KMS-11 (cell line): ENCODE results near the gene ZNF862.
A peak's percentile ranks its signal among the peaks of the same experiment; 100 is the strongest.

Experiments
- H2AFZ ChIP-seq: fragments of 200-600 bp; sonication (generic); 2 replicates; pipeline ENCODE4 v1.6.1; 2016; ENCODE audit warnings: antibody characterized with exemption, mixed run types, low read depth
- H3K27ac ChIP-seq: fragments of 200-600 bp; sonication (generic); 2 replicates; pipeline ENCODE4 v1.6.1; 2016; ENCODE audit warnings: mild to moderate bottlenecking, mixed run types
- H3K27me3 ChIP-seq: fragments of 200-600 bp; sonication (generic); 2 replicates; pipeline ENCODE4 v1.6.1; 2017; ENCODE audit warnings: mild to moderate bottlenecking, low read depth, mixed run types, moderate library complexity; ENCODE audit not compliant: insufficient read depth
- H3K36me3 ChIP-seq: fragments of 200-600 bp; sonication (generic); 2 replicates; pipeline ENCODE4 v1.6.1; 2017; ENCODE audit warnings: mild to moderate bottlenecking, mixed run types; ENCODE audit not compliant: insufficient read depth
- H3K4me1 ChIP-seq: fragments of 200-600 bp; sonication (generic); 2 replicates; pipeline ENCODE4 v1.6.1; 2016; ENCODE audit warnings: mild to moderate bottlenecking, low read depth, mixed run types; ENCODE audit not compliant: poor library complexity, severe bottlenecking
- H3K4me2 ChIP-seq: fragments of 200-600 bp; sonication (generic); 2 replicates; pipeline ENCODE4 v1.7.0; 2016; ENCODE audit warnings: mild to moderate bottlenecking, mixed run types
- H3K4me3 ChIP-seq: fragments of 200-600 bp; sonication (generic); IDR thresholded peaks from 2 replicates; pipeline ENCODE4 v1.6.1; 2017; ENCODE audit warnings: low read depth, low read length, mixed read lengths; ENCODE audit not compliant: insufficient read depth
- H3K79me2 ChIP-seq: fragments of 200-600 bp; sonication (generic); 2 replicates; pipeline ENCODE4 v1.6.1; 2016; ENCODE audit warnings: low read depth, mixed run types; ENCODE audit not compliant: insufficient read depth
- H3K9ac ChIP-seq: fragments of 200-600 bp; sonication (generic); 2 replicates; pipeline ENCODE4 v1.6.1; 2016; ENCODE audit warnings: mild to moderate bottlenecking, mixed run types
- H4K20me1 ChIP-seq: fragments of 200-600 bp; sonication (generic); 2 replicates; pipeline ENCODE4 v1.6.1; 2016; ENCODE audit warnings: mild to moderate bottlenecking, mixed run types; ENCODE audit not compliant: insufficient read depth
- TF ChIP-seq, protein P1 (sequence below): fragments of 200-600 bp; sonication (generic); conservative IDR thresholded peaks from 2 replicates; pipeline ENCODE4 v1.6.1; 2017; ENCODE audit warnings: low read depth, mild to moderate bottlenecking, antibody characterized with exemption, low read length, moderate library complexity, mixed read lengths

Gene ZNF862

DNA sequence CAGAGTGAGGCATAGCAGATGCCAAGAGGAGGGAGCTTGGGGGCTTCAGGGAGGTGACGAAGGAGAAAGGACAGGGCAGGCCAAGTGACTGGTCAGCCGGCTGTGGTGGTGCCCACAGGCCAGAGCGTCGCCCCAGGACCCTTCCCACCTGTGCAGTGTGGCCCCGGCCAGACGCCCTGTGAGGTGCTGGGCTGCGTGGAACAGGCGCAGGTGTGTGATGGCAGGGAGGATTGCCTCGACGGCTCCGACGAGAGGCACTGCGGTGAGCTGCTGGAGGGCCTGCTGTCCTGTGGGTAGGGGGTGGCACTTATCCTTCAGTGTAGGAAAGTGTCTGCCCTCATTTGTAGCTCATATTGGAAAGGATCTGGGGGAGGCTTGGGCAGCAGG lies 38.0 kb upstream of the ZNF862 start:
- H3K27me3 ChIP-seq: peaks cover 42% of the 10 kb centered on the region
- no peak overlapping the region for H2AFZ ChIP-seq
- no peak overlapping the region for H3K4me2 ChIP-seq
- TF ChIP-seq, protein P1, sequence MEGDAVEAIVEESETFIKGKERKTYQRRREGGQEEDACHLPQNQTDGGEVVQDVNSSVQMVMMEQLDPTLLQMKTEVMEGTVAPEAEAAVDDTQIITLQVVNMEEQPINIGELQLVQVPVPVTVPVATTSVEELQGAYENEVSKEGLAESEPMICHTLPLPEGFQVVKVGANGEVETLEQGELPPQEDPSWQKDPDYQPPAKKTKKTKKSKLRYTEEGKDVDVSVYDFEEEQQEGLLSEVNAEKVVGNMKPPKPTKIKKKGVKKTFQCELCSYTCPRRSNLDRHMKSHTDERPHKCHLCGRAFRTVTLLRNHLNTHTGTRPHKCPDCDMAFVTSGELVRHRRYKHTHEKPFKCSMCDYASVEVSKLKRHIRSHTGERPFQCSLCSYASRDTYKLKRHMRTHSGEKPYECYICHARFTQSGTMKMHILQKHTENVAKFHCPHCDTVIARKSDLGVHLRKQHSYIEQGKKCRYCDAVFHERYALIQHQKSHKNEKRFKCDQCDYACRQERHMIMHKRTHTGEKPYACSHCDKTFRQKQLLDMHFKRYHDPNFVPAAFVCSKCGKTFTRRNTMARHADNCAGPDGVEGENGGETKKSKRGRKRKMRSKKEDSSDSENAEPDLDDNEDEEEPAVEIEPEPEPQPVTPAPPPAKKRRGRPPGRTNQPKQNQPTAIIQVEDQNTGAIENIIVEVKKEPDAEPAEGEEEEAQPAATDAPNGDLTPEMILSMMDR: peak; percentile 43
- no peak overlapping the region for H3K9ac ChIP-seq
- H4K20me1 ChIP-seq: no peaks in the 10 kb centered on the region
- no peaks in the 10 kb centered on the region for H3K36me3 ChIP-seq
- no peak overlapping the region for H3K4me3 ChIP-seq
- H3K4me1 ChIP-seq: no peaks in the 10 kb centered on the region
- H3K27ac ChIP-seq: no peak overlapping the region
- H3K79me2 ChIP-seq: no peaks in the 10 kb centered on the region

DNA sequence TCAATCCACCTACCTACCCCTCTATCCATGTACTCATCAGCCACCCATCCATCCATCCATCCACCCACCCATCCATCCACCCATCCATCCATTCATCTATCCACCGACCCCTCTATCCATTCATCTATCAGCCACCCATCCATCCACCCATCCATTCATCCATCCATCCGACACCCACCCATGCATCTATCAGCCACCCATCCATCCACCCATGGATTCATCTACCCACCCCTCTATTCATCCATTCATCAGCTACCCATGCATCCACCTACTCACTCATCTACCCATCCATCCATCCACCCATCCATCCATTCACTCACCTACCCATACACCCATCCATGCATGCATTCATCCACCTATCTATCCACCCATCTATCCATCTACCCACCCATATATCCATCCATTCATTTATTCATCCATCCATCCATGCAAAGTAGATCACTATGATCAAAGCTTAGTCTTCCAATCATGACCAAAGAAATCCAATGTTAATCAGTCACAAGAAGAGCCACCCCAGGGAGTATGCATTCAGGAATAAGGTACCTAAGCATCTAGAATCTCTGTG lies 37.1 kb upstream of the ZNF862 start:
- Histone ChIP-seq H3K79me2 (no peaks in the 10 kb centered on the region), H4K20me1 (no peaks in the 10 kb centered on the region), H3K4me3 (no peak overlapping the region), H3K36me3 (no peaks in the 10 kb centered on the region), H2AFZ (no peak overlapping the region), H3K9ac (no peak overlapping the region), H3K4me1 (no peaks in the 10 kb centered on the region), H3K27ac (no peak overlapping the region), H3K4me2 (no peak overlapping the region), H3K27me3 (peaks cover 41% of the 10 kb centered on the region; the same call in 1 of the 2 replicates)
- TF ChIP-seq, protein P1: no peak

DNA sequence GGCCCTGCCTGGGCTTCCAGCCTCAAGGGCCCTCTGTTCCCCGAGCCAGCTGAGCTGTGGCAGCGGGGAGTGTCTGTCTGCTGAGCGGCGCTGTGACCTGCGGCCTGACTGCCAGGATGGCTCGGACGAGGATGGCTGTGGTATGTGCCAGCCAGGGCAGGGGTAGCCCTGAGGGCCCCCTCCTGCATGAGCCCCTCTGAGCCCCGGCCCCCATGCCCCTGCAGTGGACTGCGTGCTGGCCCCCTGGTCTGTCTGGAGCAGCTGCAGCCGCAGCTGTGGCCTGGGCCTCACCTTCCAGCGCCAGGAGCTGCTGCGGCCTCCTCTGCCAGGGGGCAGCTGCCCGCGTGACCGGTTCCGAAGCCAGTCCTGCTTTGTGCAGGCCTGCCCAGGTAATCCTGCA lies 36.4 kb upstream of the ZNF862 start:
- H3K4me3 ChIP-seq: no peak overlapping the region
- TF ChIP-seq, protein P1: no peak
- H3K79me2 ChIP-seq: no peaks in the 10 kb centered on the region
- H2AFZ ChIP-seq: no peak overlapping the region
- H3K27ac ChIP-seq: no peak overlapping the region
- no peaks in the 10 kb centered on the region for H4K20me1 ChIP-seq
- H3K4me2 ChIP-seq: no peak overlapping the region
- no peaks in the 10 kb centered on the region for H3K4me1 ChIP-seq
- peaks cover 41% of the 10 kb centered on the region; the same call in 1 of the 2 replicates for H3K27me3 ChIP-seq
- H3K36me3 ChIP-seq: no peaks in the 10 kb centered on the region
- no peak overlapping the region for H3K9ac ChIP-seq

DNA sequence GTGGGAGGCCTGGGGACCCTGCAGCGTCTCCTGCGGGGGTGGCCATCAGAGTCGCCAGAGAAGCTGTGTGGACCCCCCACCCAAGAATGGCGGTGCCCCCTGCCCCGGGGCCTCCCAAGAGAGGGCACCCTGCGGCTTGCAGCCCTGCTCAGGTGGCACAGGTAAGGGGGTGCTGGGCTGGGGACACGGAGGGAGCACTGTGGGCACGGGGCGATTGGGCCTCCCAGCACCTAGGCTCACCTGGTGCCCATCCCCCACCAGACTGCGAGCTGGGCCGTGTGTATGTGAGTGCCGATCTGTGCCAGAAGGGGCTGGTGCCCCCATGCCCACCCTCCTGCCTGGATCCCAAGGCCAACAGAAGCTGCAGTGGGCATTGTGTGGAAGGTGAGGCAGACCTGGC lies 35.2 kb upstream of the ZNF862 start:
- Histone ChIP-seq H3K4me1 (no peaks in the 10 kb centered on the region), H3K9ac (no peak overlapping the region), H3K4me3 (no peak overlapping the region), H3K27me3 (peaks cover 45% of the 10 kb centered on the region), H3K79me2 (no peaks in the 10 kb centered on the region), H2AFZ (no peak overlapping the region), H4K20me1 (no peaks in the 10 kb centered on the region), H3K4me2 (no peak overlapping the region), H3K36me3 (no peaks in the 10 kb centered on the region), H3K27ac (no peak overlapping the region)
- TF ChIP-seq, protein P1: no peak
